Head of caudate nucleus (tissue), 42 donors: ENCODE results near the gene GRAMD1B.
A peak's percentile ranks its signal among the peaks of the same experiment; 100 is the strongest.
"Not testable (repeated sequence)": the region's sequence is repeated elsewhere in the genome, so short reads cannot be mapped to it uniquely, and the experiment has no call there.

ENCODE experiments used
- DNase-seq, 42 donors: peaks; one replicate each; pipeline versions ENCODE4 v3.0.0 to v3.0.0-alpha.2; 2020 to 2021; ENCODE audit warnings: mixed read lengths in 7 of 42
- intact Hi-C: fragments of 100-400 bp; cut with DNase I; formaldehyde crosslinking; loops from one replicate; pipeline ENCODE4 v1.15.0; 2022

Gene GRAMD1B

DNA sequence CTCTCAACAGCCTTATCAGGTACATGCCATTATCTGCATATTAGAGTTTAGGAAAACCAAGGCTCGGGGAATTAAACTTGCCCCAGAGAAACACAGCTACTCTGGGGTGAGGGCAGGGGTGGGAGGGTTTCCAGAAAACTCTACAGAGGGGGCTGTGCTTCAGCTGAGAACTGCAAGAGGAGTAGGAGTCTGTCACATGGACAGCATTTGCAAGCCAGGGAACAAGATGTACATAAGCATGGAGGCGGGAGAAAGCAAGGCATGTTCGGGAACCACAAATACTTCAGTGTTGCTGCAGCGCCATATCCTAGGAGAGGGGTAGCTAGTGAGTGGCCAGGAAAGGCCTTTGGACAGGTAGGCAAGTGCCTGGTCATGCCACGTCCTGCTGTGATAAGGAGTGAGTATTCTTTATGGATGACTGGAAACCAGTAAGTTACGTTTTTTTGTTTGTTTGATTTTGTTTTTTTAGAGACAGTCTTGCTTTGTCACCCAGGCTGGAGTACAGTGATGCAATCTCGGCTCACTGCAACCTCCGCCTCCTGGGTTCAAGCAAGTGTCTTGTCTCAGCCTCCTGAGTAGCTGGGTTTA lies 57.2 kb downstream of the GRAMD1B start:
- DNase-seq, result peak in 12 of 42 donors; percentile 12 to 58 (median 29)
- intact Hi-C loops, result no loop called here

GRCh38 chr11:123490527-123490926 lies 60.5 kb downstream of the GRAMD1B start:
- intact Hi-C loops, result no loop called here

DNA sequence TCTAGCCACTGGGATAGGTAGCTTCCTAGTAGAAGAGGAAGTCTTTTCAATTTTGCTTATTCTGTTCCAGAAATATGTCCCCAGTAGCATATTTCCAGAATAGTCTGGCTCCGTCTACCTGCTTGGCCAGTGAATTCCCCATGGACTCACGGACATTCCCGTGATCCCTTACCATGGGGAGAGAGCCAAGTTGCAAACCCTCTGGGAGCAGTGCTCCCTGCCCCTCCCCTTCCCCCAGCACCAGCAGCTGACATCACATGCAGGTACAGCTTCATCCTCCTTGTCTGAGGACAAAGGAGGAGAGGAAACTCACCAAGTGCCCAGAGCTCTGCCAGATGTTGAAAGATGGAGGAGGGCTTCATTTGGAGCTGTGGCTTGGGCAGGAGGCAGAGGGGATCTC lies 61.2 kb downstream of the GRAMD1B start:
- intact Hi-C loops, result no loop called here
- DNase-seq, result no peak

More at GRCh38 chr11:123490527-123490926, 60.5 kb downstream of the GRAMD1B start:
- no peak for DNase-seq

DNA sequence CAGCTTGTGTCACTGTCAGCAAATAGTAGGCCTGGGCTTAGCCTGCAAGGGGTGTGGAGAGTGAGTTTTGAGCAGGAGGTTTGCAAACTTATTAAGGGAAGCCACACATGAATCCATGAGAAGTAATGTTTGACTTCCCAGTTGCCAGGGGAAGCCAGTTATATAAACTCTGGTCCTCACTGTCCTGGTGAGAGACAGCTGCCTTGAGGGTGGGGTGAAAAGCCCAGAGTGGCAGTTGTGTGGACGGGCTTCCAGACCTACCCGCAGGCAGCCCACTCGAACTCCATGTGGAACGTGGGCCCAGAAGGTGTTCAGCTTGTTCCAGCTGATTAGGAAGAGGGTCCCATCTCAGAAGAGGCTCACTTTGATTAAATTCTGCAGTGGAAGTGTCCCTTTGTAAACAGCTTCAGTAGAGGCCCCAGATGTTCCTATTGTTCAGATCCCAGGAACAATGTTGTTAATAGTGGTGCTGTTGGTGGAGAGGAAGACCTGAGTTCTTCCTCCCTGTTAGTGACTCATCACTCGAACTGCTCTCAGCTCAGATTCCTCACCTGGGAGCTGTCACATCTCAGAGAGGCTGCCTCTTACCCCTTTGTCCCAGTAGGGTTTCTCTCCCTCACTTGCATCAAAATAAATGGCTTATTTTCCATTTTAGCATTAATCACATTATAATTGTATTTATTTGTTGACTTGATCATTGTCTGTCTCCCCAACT lies 63.4 kb downstream of the GRAMD1B start:
- intact Hi-C loops, result no loop called here

GRCh38 chr11:123494195-123495050 lies 64.4 kb downstream of the GRAMD1B start:
- intact Hi-C loops, result no loop called here
- no peak for DNase-seq

More for the DNA sequence above, 63.4 kb downstream of the GRAMD1B start:
- DNase-seq, result peak in 4 of 42 donors; percentile 36 to 61 (median 50)

- no peak for DNase-seq
- intact Hi-C loops, result no loop called here
These were observed 74.3 kb downstream of the GRAMD1B start for GRCh38 chr11:123504401-123504800.

DNA sequence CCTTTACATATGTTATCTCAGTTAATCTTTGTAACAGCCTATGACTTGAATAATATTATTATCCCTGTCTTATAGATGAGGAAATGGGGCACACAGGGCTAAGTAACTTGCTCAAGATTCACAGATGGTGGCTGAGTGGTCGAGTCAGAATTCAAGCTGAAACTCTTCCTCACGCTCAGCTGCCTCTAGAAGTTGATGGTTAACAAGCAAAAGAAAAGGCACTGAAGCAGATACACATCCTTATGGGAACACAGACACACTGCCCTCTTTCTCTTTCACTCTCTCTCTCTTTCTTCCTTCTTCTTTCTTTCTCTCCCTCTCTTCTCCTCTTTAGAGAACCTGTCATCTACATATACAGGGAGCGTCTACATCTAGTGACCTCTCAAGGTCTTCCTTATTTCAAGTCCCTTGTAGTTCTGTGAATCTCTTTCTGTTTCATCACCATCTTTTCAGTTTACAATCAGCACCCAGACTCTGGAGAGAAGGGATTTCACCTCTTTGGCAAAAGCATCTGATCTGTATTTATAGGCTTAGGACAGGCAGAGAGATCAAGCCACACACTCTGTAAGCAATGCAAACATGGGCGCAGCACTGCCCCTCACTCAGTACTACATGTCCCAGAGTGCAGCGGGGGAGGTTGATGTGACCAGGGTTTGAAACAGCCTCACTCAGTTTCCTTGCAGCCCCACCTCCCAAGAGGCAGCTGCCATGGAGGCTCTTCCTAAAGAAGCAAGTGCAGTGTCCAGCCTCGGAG lies 75.7 kb downstream of the GRAMD1B start:
- intact Hi-C loops, result no loop called here
- peak in 22 of 42 donors; percentile 22 to 71 (median 48) for DNase-seq

DNA sequence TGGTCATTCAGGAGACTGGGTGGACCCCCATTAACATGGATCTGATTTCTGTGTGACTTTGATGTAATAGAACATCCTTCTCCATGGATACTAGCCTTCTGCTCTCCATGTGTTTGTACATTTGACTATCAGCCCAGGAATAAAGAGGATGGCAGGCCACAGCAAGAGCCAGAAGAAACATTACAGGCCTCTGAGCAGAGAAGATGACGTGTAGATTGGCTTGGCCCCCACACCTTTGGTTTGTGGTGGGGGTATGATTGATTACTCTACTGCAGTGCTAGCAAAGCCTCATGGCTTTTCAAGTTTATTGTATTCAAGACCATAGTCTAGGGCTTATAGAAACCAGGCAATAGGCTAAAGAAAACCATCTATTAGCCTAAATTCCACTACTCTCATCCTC lies 77.0 kb downstream of the GRAMD1B start:
- intact Hi-C loops, result no loop called here
- no peak for DNase-seq

DNA sequence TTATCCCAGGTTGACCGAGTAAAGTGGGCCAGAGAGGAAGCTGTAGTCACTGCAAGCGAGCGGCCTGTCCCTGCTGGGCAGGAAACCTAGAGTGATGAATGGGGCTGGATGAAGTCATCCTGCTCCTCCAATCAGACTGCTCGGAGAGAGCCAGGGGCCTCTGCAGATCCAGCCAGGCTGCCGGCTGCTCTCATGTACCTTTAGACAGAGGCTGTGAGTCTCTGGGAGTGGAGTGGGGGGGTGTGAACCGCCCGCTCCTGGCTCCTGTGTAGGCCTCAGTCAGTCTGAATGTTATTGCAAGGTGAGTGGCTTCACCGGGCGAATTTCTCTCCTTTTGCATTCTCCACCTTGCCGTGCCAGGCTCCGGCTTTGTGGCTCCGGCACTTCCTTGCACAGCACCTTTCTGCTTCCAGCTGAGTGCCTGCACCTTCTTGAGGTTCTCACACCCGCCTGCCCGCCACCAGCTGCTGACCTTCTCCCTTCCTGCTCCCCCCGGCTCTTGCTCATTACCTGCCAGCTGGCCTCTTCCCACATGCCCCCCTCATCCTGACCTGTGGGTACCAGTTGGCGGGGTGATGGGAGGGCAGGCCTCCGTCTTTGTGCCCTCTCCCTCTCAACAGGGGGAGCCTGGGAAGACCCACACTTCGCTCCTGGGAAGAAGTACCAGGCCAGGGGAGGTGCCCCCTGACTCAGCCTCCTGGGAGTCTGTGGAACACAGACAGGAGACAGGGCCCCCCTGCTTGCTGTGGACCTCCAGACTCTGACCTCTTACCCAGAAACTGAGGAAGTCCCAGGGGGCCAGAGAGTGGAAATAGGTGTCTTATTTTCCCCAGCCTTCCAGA lies 79.9 kb downstream of the GRAMD1B start:
- intact Hi-C loops, result loop anchor here (2.0 to 5.0 kb wide), 2 partner anchors 42 to 67 kb away; no protein-coding TSS in a partner anchor
- DNase-seq, result peak; percentile 30 to 91 (median 66)

DNA sequence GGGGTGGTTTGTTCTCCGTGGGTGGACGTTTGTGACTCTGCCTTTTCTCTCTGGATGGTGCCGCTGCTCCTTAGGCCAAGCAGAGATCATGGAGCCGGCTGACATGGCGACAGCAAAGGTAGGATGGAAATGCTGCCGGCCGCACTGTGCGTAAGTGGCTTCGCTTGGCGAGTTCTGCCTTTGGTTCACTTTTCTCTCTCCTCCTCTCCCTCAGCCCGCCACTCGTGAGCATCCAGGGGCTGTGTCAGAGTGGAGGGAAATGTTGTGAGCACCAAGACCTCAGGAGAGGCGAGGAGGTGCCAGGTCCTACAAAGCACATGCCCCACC lies 80.5 kb downstream of the GRAMD1B start:
- intact Hi-C loops, result loop anchor here (2.0 to 5.0 kb wide), 2 partner anchors 42 to 66 kb away; no protein-coding TSS in a partner anchor
- no peak for DNase-seq

DNA sequence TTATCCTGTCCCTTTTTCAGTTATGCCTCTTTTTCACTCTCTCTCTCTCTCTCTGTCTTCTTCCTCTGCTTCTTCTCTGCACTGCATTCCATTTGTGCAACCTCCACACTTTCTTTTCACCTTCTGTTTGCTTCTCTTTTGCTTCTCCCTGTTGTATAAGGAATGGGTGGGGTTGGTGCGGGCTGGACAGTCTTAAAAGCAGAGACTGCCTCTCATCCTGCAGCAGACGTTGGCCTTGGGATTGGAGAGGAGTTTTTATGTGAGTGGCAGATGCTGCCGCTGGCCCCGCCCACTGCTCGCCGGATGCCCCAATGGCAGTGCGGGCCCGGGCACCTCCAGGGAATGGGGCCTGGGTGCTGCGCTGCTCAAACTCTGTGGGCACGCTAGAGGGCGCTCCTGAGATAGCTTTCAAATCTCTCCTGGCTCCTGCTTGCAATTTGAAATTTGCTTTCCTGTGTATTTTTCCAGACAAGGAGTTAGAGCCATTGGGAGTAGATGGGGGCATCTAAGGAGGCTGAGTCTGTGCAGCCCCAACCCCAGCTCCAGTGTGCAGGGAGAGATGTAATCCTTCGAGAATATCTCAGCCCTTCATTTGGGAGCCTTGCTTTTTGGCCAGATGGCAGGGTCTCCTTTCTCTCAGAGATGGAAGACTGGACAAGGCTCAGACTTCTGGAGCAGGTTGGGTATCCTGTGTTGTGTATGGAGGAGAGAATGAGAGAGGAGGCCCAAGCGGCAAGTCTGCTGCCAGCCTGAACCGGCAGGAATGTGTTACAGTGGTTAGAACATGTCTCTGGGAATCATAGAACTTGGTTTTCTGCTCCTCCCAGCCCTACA lies 81.2 kb downstream of the GRAMD1B start:
- peak; percentile 85 to 97 (median 93) for DNase-seq
- intact Hi-C loops, result loop anchor here (2.0 to 5.0 kb wide), 2 partner anchors 41 to 66 kb away; no protein-coding TSS in a partner anchor

GRCh38 chr11:123513309-123513708 lies 83.2 kb downstream of the GRAMD1B start:
- intact Hi-C loops, result loop anchor here (5.0 kb wide), 1 partner anchor 39 kb away; no protein-coding TSS in a partner anchor
- DNase-seq, result not testable (repeated sequence)

DNA sequence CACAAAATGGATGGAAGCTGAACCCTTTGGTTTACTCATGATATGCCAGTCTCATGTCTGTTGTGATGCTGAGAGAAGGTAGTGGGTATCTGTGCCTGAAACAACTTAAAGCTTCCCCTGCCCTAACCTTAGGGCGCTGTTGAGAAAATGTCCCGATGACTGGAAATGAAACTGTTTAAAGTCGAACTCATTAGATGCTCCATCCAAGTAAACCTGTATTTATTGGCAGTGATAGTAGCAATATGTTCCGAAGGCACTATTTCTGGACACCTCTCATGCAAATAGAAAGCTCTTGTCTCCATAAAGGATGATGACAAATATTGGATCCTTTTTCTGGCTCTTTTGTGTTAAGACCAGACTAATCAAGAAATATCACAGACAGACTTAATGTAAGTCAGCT lies 86.2 kb downstream of the GRAMD1B start:
- intact Hi-C loops, result no loop called here
- DNase-seq, result no peak

DNA sequence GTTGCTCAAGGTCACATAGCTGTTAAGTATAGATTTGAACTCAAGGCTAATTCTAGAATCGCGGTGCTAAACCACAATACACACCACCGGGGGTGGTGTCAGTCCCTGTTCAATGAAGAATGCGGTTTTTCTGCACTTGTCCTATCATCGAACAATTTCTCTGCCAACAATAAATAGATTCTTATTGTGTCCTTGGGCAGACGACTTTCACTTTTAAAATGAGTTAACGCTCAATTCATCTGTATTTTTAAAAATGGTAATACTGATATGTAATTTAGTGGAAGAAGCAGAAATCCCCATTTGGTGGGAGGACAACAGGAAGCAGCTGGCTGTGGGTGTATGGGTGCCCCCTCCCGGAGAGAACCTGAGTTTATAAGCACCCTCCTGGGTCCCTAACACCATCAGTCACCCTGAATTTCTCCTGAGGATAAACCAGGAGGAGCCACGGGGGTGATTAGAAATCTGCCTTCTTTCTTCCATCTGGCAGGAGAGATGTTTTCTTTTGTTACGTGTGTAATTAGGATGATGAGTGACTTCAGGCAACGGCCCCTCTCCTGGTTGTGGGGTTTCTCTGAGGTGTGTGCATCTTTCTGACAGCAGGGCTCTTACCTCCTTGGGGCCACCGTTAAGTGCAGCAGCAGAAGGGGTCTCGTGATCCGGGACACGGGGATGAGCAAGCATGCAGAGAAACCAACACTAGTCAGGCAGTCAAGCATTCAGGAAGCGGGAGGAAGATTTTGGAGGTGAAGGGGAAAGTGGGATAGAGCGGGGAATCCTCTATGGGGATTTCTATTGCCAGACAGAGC lies 87.7 kb downstream of the GRAMD1B start:
- peak in 3 of 42 donors; percentile 15 to 27 (median 21) for DNase-seq
- intact Hi-C loops, result no loop called here

- intact Hi-C loops, result no loop called here
- DNase-seq, result peak in 1 of 42 donors; percentile 6
These were observed 88.5 kb downstream of the GRAMD1B start for GRCh38 chr11:123518496-123519054.
